GM23338 (cell line): Measurements from ENCODE around the gene NDUFS2. TPM values are rescaled to one million over a fixed set of nuclear protein-coding genes. Genes with fewer than 3 reads are reported as not detected.
A peak's percentile ranks its signal among the peaks of the same experiment; 100 is the strongest.

ENCODE experiments used
- ATAC-seq: fragments of 200-7000 bp; cut with Tn5 transposase; 3 replicates; pipeline ENCODE4 v1.9.1; 2020
- DNase-seq: peaks from one replicate; pipeline ENCODE4 v3.0.0-alpha.2; 2015; ENCODE audit warnings: low spot score
- H2AFZ ChIP-seq: fragments of 200-600 bp; sonication (generic); 2 replicates; pipeline ENCODE4 v1.8.0; 2016; ENCODE audit warnings: antibody characterized with exemption, mild to moderate bottlenecking, moderate library complexity
- H3F3A ChIP-seq: fragments of 200-600 bp; sonication (generic); replicated peaks from 2 replicates; pipeline ENCODE4 v1.8.0; 2017; ENCODE audit warnings: antibody characterized with exemption, mixed run types, low read depth
- H3K27ac ChIP-seq: fragments of 200-600 bp; sonication (generic); 2 replicates; pipeline ENCODE4 v1.6.1; 2016; ENCODE audit warnings: low read depth
- H3K27me3 ChIP-seq: fragments of 200-600 bp; sonication (generic); 2 replicates; pipeline ENCODE4 v1.8.0; 2016; ENCODE audit warnings: mild to moderate bottlenecking, mixed run types, moderate library complexity; ENCODE audit not compliant: insufficient read depth
- H3K36me3 ChIP-seq: fragments of 200-600 bp; sonication (generic); 2 replicates; pipeline ENCODE4 v1.8.0; 2016; ENCODE audit warnings: mild to moderate bottlenecking; ENCODE audit not compliant: insufficient read depth
- H3K4me1 ChIP-seq: fragments of 200-600 bp; sonication (generic); 2 replicates; pipeline ENCODE4 v1.8.0; 2016; ENCODE audit warnings: mild to moderate bottlenecking, moderate library complexity; ENCODE audit not compliant: insufficient read depth
- H3K4me2 ChIP-seq: fragments of 200-600 bp; sonication (generic); 2 replicates; pipeline ENCODE4 v1.7.1; 2017; ENCODE audit warnings: mixed run types
- H3K4me3 ChIP-seq: fragments of 200-600 bp; sonication (generic); 2 replicates; pipeline ENCODE4 v1.6.1; 2016; ENCODE audit warnings: mixed run types
- H3K79me2 ChIP-seq: fragments of 200-600 bp; sonication (generic); replicated peaks from 2 replicates; pipeline ENCODE4 v1.8.0; 2017; ENCODE audit warnings: mild to moderate bottlenecking; ENCODE audit not compliant: insufficient read depth
- H3K9me2 ChIP-seq: fragments of 200-600 bp; sonication (generic); 2 replicates; pipeline ENCODE4 v1.8.0; 2017; ENCODE audit not compliant: insufficient read depth
- H4K20me1 ChIP-seq: fragments of 200-600 bp; sonication (generic); replicated peaks from 2 replicates; pipeline ENCODE4 v1.8.0; 2017; ENCODE audit warnings: mild to moderate bottlenecking; ENCODE audit not compliant: insufficient read depth
- H3K27ac Mint-ChIP-seq: 2 replicates; pipeline ENCODE4 v1.8.0; 2020; ENCODE audit warnings: inconsistent platforms, mild to moderate bottlenecking, moderate library complexity, mixed read lengths
- H3K27me3 Mint-ChIP-seq: 3 replicates; pipeline ENCODE4 v1.8.0; 2022; ENCODE audit warnings: low read depth, mild to moderate bottlenecking, moderate library complexity, mixed read lengths, inconsistent platforms; ENCODE audit not compliant: insufficient read depth, poor library complexity
- H3K36me3 Mint-ChIP-seq: 3 replicates; pipeline ENCODE4 v1.8.0; 2021; ENCODE audit warnings: low read depth, mild to moderate bottlenecking, inconsistent platforms, moderate library complexity, mixed read lengths
- H3K4me1 Mint-ChIP-seq: 3 replicates; pipeline ENCODE4 v1.8.0; 2020; ENCODE audit warnings: mild to moderate bottlenecking, inconsistent platforms, mixed read lengths
- H3K4me3 Mint-ChIP-seq: 3 replicates; pipeline ENCODE4 v1.8.0; 2021; ENCODE audit warnings: moderate library complexity, mild to moderate bottlenecking, inconsistent platforms, mixed read lengths
- H3K9me3 Mint-ChIP-seq: 3 replicates; pipeline ENCODE4 v1.8.0; 2020; ENCODE audit warnings: moderate library complexity, mild to moderate bottlenecking, inconsistent platforms, mixed read lengths
- CTCF ChIP-seq, 2 experiments: fragments of 200-600 bp in 1 of 2; sonication (generic) in 1 of 2; conservative IDR thresholded peaks; 2 replicates each; pipeline versions ENCODE4 v1.5.1 to v1.6.1; 2016 to 2017; ENCODE audit warnings: antibody characterized with exemption in 2 of 2, low read depth in 2 of 2, mild to moderate bottlenecking in 2 of 2, moderate library complexity in 1 of 2
- ETS1 ChIP-seq: IDR thresholded peaks from 2 replicates; pipeline ENCODE4 v1.6.1; 2016; ENCODE audit warnings: antibody characterized with exemption
- EZH2 ChIP-seq: fragments of 200-600 bp; sonication (generic); IDR thresholded peaks from one replicate; pipeline ENCODE4 v1.8.0; 2017; ENCODE audit warnings: antibody characterized with exemption, mild to moderate bottlenecking, low read depth; ENCODE audit not compliant: unreplicated experiment
- EZH2phosphoT487 ChIP-seq: fragments of 200-600 bp; sonication (generic); IDR thresholded peaks from one replicate; pipeline ENCODE4 v1.8.1; 2018; ENCODE audit warnings: antibody characterized with exemption; ENCODE audit not compliant: unreplicated experiment
- JUNB ChIP-seq: IDR thresholded peaks from one replicate; pipeline ENCODE4 v1.6.1; 2016; ENCODE audit warnings: antibody characterized with exemption; ENCODE audit not compliant: unreplicated experiment
- NANOG ChIP-seq: IDR thresholded peaks from 2 replicates; pipeline ENCODE4 v1.6.1; 2016; ENCODE audit warnings: antibody characterized with exemption, borderline replicate concordance
- REST ChIP-seq: IDR thresholded peaks from one replicate; pipeline ENCODE4 v1.6.1; 2018; ENCODE audit warnings: antibody characterized with exemption; ENCODE audit not compliant: unreplicated experiment
- ZNF114 ChIP-seq: fragments of 250-450 bp; sonication (Bioruptor Pico); IDR thresholded peaks from 2 replicates; pipeline ENCODE4 v1.5.0; 2020; ENCODE audit warnings: mild to moderate bottlenecking, moderate library complexity
- ZNF331 ChIP-seq: fragments of 250-450 bp; sonication (Bioruptor Pico); IDR thresholded peaks from 2 replicates; pipeline ENCODE4 v1.5.0; 2020; ENCODE audit warnings: low read depth, mild to moderate bottlenecking, moderate library complexity
- ZNF462 ChIP-seq: fragments of 250-450 bp; sonication (Bioruptor Pico); IDR thresholded peaks from 2 replicates; pipeline ENCODE4 v1.5.0; 2020; ENCODE audit warnings: mild to moderate bottlenecking, moderate library complexity
- polyA plus RNA-seq: library from polyadenylated mRNA; unstranded; fragments of >200 nt; fragmentation: Nextera tagmentation; extraction: Ambion mirVana; gene quantifications from 2 replicates; pipeline ENCODE4 v1.2.1, GENCODE V29; 2016
- total RNA-seq: library from RNA; depleted of rRNA; stranded (reverse); fragments of >200 nt; shearing (Covaris generic); gene quantifications from 2 replicates; pipeline ENCODE4 v1.2.3, GENCODE V29; 2014

NDUFS2 gene
- total and polyA plus RNA-seq, 2 experiments from 2014 or later: 56.7 to 131 TPM

- Histone ChIP-seq H3K79me2 (no peaks in the 10 kb centered on the region), H3K36me3 (peaks cover under 1% of the 10 kb centered on the region), H3K27ac (no peak overlapping the region), H2AFZ (peak overlapping the region; percentile 56), H3F3A (peaks cover 21% of the 10 kb centered on the region), H3K27me3 (no peaks in the 10 kb centered on the region), H3K4me2 (peak overlapping the region; percentile 88), H3K4me1 (peaks cover 7% of the 10 kb centered on the region; the same call in 1 of the 2 replicates), H4K20me1 (no peaks in the 10 kb centered on the region; the same call in 1 of the 2 replicates), H3K9me2 (no peaks in the 10 kb centered on the region), H3K4me3 (peak overlapping the region; percentile 80)
- DNase-seq (peak; percentile 67), ATAC-seq (peak; percentile 47)
- H3K4me1 Mint-ChIP-seq: peaks cover 12% of the 10 kb centered on the region
- no peaks in the 10 kb centered on the region for H3K9me3 Mint-ChIP-seq
- H3K36me3 Mint-ChIP-seq: peaks cover 35% of the 10 kb centered on the region
- TF ChIP-seq ZNF462 (CRISPR knock-in tag) (no peak), NANOG (no peak), ETS1 (no peak), EZH2phosphoT487 (no peak), ZNF114 (CRISPR knock-in tag) (no peak), JUNB (no peak), CTCF (conservative IDR thresholded peaks at IDR 0.05; ENCODE audit: low read depth in 2 of 2) (no peak), REST (no peak), ZNF331 (no peak), EZH2 (no peak)
- H3K27me3 Mint-ChIP-seq: peaks cover 18% of the 10 kb centered on the region
- peak overlapping the region; percentile 95 for H3K27ac Mint-ChIP-seq
- peak overlapping the region; percentile 84 for H3K4me3 Mint-ChIP-seq
Observed at GRCh38 chr1:161166669-161167548, 35.3 kb upstream of the NDUFS2 start.
